K562 (cell line): Measurements from ENCODE around the gene LIPT2. TPM values are rescaled to one million over a fixed set of nuclear protein-coding genes. Genes with fewer than 3 reads are reported as not detected.
A peak's percentile ranks its signal among the peaks of the same experiment; 100 is the strongest.

Experiments used
- ATF4 ChIP-seq: fragments of 450-650 bp; formaldehyde crosslinking; IDR thresholded peaks from 2 replicates; pipeline ENCODE4 v1.4.0; 2022; ENCODE audit warnings: mild to moderate bottlenecking, moderate library complexity
- CLOCK ChIP-seq: fragments of 250-450 bp; sonication (Bioruptor Pico); IDR thresholded peaks from 2 replicates; pipeline ENCODE4 v1.4.0; 2020; ENCODE audit warnings: mild to moderate bottlenecking, moderate library complexity, borderline replicate concordance
- CREM ChIP-seq: IDR thresholded peaks from 2 replicates; pipeline ENCODE4 v1.6.1; 2014; ENCODE audit warnings: antibody characterized with exemption, low read depth
- E4F1 ChIP-seq: fragments of 250-450 bp; sonication (Bioruptor Pico); IDR thresholded peaks from 2 replicates; pipeline ENCODE4 v1.5.0; 2021; ENCODE audit warnings: mild to moderate bottlenecking, borderline replicate concordance
- HCFC1 ChIP-seq: IDR thresholded peaks from 2 replicates; pipeline ENCODE4 v1.6.1; 2012; ENCODE audit warnings: low read depth, low read length, improper control_type of control experiment
- KAT7 ChIP-seq: sonication (generic); formaldehyde crosslinking; IDR thresholded peaks from 2 replicates; pipeline ENCODE4 v1.8.0; 2022; ENCODE audit warnings: missing genetic modification reagents, mild to moderate bottlenecking, borderline replicate concordance
- MNT ChIP-seq, 2 experiments: fragments of 450-650 bp; conservative IDR thresholded peaks; 2 replicates each; pipeline ENCODE4 v1.6.1; 2017; ENCODE audit warnings: mild to moderate bottlenecking in 2 of 2, moderate library complexity in 2 of 2
- MYBL2 ChIP-seq, 2 experiments: fragments of 450-650 bp in 1 of 2; sonication (generic) in 1 of 2; formaldehyde crosslinking in 1 of 2; IDR thresholded peaks; 2 replicates each; pipeline versions ENCODE4 v1.6.1 to v1.8.1; 2017 to 2022; ENCODE audit warnings: borderline replicate concordance in 1 of 2, inconsistent platforms in 1 of 2, low read depth in 1 of 2, mild to moderate bottlenecking in 1 of 2, missing genetic modification reagents in 1 of 2, moderate library complexity in 1 of 2
- POLR2B ChIP-seq: fragments of 450-650 bp; IDR thresholded peaks from 2 replicates; pipeline ENCODE4 v1.6.1; 2018; ENCODE audit warnings: low read depth; ENCODE audit not compliant: partially characterized antibody
- POLR3A ChIP-seq: IDR thresholded peaks from 2 replicates; pipeline ENCODE4 v1.6.1; 2011; ENCODE audit warnings: borderline replicate concordance, mild to moderate bottlenecking, moderate library complexity; ENCODE audit not compliant: insufficient read length, insufficient read depth; ENCODE audit errors: extremely low read depth
- SMC3 ChIP-seq: conservative IDR thresholded peaks from 2 replicates; pipeline ENCODE4 v1.6.1; 2011; ENCODE audit warnings: low read depth, low read length, improper control_type of control experiment; ENCODE audit not compliant: insufficient read depth
- ZC3H11A ChIP-seq: IDR thresholded peaks from 2 replicates; pipeline ENCODE4 v1.6.1; 2012; ENCODE audit warnings: low read depth, low read length, improper control_type of control experiment
- ZNF140 ChIP-seq: fragments of 250-450 bp; sonication (Bioruptor Pico); IDR thresholded peaks from 2 replicates; pipeline ENCODE4 v1.8.0; 2021; ENCODE audit warnings: moderate library complexity, mild to moderate bottlenecking, inconsistent platforms
- ZNF146 ChIP-seq: IDR thresholded peaks from one replicate; pipeline ENCODE4 v1.6.1; 2018; ENCODE audit warnings: missing compliant biosample characterization; ENCODE audit not compliant: unreplicated experiment
- ZNF217 ChIP-seq: sonication (generic); formaldehyde crosslinking; IDR thresholded peaks from 2 replicates; pipeline ENCODE4 v1.8.0; 2022; ENCODE audit warnings: mild to moderate bottlenecking, missing genetic modification reagents
- ZNF584 ChIP-seq: fragments of 200-800 bp; sonication (Bioruptor generic); IDR thresholded peaks from 2 replicates; pipeline ENCODE4 v1.6.1; 2016; ENCODE audit warnings: low read depth, mild to moderate bottlenecking, missing genetic modification characterization, missing compliant biosample characterization
- ZSCAN29 ChIP-seq: fragments of 450-650 bp; IDR thresholded peaks from 2 replicates; pipeline ENCODE4 v1.6.1; 2017
- polyA plus RNA-seq, 8 experiments: library from polyadenylated mRNA; depleted of rRNA in 4 of 8; stranded (reverse) in 5 of 8; unstranded in 3 of 8; fragments of >200 nt; fragmentation: Nextera tagmentation in 2 of 8; fragmentation: Illumina TruSeq in 1 of 8; extraction: Ambion mirVana in 2 of 8; extraction: Trizol in 1 of 8; gene quantifications; 2 replicates each; pipeline versions ENCODE4 v1.2.1 to v1.2.3, GENCODE V29; 2011 to 2014; ENCODE audit warnings: inconsistent platforms in 1 of 8, missing spikeins in 1 of 8
- total RNA-seq, 7 experiments: library from RNA; depleted of rRNA in 6 of 7; stranded (reverse); fragments of >200 nt in 6 of 7; fragmentation: Illumina TruSeq in 2 of 7; extraction: Trizol in 2 of 7; gene quantifications; 2 replicates each; pipeline versions ENCODE4 v1.2.1 to v1.2.3, GENCODE V29; 2011 to 2021; ENCODE audit warnings: low replicate concordance in 1 of 7

LIPT2 gene
- total and polyA plus RNA-seq, 9 of the 15 experiments (the other 6 are each of a cell fraction or from before 2014, with no cell fraction given): 1.00 to 5.2 (median 3.5) TPM

GRCh38 chr11:74492974-74493790 lies at the start of gene LIPT2 (continued):
- TF ChIP-seq ATF4 (CRISPR knock-in tag) (no peak), ZNF584 (CRISPR knock-in tag) (no peak), POLR3A (no peak), MNT (conservative IDR thresholded peaks at IDR 0.05) (peak in 1 of 2 experiments; percentile 74), ZNF217 (no peak), ZNF146 (CRISPR knock-in tag) (no peak), HCFC1 (peak; percentile 64), CREM (peak; percentile 92), E4F1 (CRISPR knock-in tag) (no peak), ZNF140 (CRISPR knock-in tag) (no peak), ZC3H11A (no peak), SMC3 (no peak), KAT7 (peak; percentile 78; the same call in 1 of the 2 replicates), MYBL2 (IDR thresholded peaks at IDR 0.05; ENCODE audit: low read depth) (peak; percentile 64), MYBL2 (CRISPR knock-in tag; IDR thresholded peaks at IDR 0.05; ENCODE audit: borderline replicate concordance) (no peak), CLOCK (CRISPR knock-in tag) (no peak), POLR2B (peak; percentile 70), ZSCAN29 (0 out of 2 replicates have a peak, but pooled peaks have one; percentile 36)
